ENCODE measurements around the gene SGMS1.

GRCh38 chr10:50286996-50287803, 336.6 kb downstream of the SGMS1 start:
- TF ChIP-seq, protein P1, sequence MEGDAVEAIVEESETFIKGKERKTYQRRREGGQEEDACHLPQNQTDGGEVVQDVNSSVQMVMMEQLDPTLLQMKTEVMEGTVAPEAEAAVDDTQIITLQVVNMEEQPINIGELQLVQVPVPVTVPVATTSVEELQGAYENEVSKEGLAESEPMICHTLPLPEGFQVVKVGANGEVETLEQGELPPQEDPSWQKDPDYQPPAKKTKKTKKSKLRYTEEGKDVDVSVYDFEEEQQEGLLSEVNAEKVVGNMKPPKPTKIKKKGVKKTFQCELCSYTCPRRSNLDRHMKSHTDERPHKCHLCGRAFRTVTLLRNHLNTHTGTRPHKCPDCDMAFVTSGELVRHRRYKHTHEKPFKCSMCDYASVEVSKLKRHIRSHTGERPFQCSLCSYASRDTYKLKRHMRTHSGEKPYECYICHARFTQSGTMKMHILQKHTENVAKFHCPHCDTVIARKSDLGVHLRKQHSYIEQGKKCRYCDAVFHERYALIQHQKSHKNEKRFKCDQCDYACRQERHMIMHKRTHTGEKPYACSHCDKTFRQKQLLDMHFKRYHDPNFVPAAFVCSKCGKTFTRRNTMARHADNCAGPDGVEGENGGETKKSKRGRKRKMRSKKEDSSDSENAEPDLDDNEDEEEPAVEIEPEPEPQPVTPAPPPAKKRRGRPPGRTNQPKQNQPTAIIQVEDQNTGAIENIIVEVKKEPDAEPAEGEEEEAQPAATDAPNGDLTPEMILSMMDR (IDR thresholded peaks at IDR 0.05) = no peak
- no peak for TF ChIP-seq POLR2AphosphoS5 (IDR thresholded peaks at IDR 0.05)

All from breast epithelium (tissue), 3 donors.